Measurements from ENCODE around the gene WDR33.
A peak's percentile ranks its signal among the peaks of the same experiment; 100 is the strongest.

The WDR33 gene

GRCh38 chr2:127695491-127696472 lies 115.2 kb downstream of the WDR33 start:
- DNase-seq (ENCODE audit: low read depth in 2 of 2) = peak in 1 of 2 donors; percentile 36

- no peak for DNase-seq (ENCODE audit: low read depth in 2 of 2)
These were observed 116.0 kb downstream of the WDR33 start for GRCh38 chr2:127694986-127695385.

GRCh38 chr2:127690696-127691095 lies 120.3 kb downstream of the WDR33 start:
- DNase-seq (ENCODE audit: low read depth in 2 of 2) = no peak

- DNase-seq (ENCODE audit: low read depth in 2 of 2) = no peak
These were observed 122.6 kb downstream of the WDR33 start for GRCh38 chr2:127688405-127688804.

- DNase-seq (ENCODE audit: low read depth in 2 of 2) = no peak
These were observed 125.4 kb downstream of the WDR33 start for GRCh38 chr2:127685410-127686080.

GRCh38 chr2:127683757-127684156 lies 127.2 kb downstream of the WDR33 start:
- no peak for DNase-seq (ENCODE audit: low read depth in 2 of 2)

GRCh38 chr2:127683056-127683455 lies 127.9 kb downstream of the WDR33 start:
- DNase-seq (ENCODE audit: low read depth in 2 of 2) = no peak

GRCh38 chr2:127681976-127682857 lies 128.8 kb downstream of the WDR33 start:
- DNase-seq (ENCODE audit: low read depth in 2 of 2) = no peak

GRCh38 chr2:127681288-127681804 lies 129.6 kb downstream of the WDR33 start:
- DNase-seq (ENCODE audit: low read depth in 2 of 2) = no peak

- no peak for DNase-seq (ENCODE audit: low read depth in 2 of 2)
These were observed 130.2 kb downstream of the WDR33 start for GRCh38 chr2:127680706-127681287.

GRCh38 chr2:127679680-127680361 lies 131.2 kb downstream of the WDR33 start:
- DNase-seq (ENCODE audit: low read depth in 2 of 2) = no peak

GRCh38 chr2:127678991-127679390 lies 132.0 kb downstream of the WDR33 start:
- DNase-seq (ENCODE audit: low read depth in 2 of 2) = no peak

GRCh38 chr2:127678531-127678930 lies 132.4 kb downstream of the WDR33 start:
- DNase-seq (ENCODE audit: low read depth in 2 of 2) = no peak

GRCh38 chr2:127676906-127677305 lies 134.1 kb downstream of the WDR33 start:
- no peak for DNase-seq (ENCODE audit: low read depth in 2 of 2)

GRCh38 chr2:127675331-127676261 lies 135.4 kb downstream of the WDR33 start, which contains the start of gene LIMS2:
LIMS2 (minus strand) TSS chr2:127675530; CDS start chr2:127675024, 506 bp downstream.
- no peak for DNase-seq (ENCODE audit: low read depth in 2 of 2)

GRCh38 chr2:127674241-127675209 lies 136.4 kb downstream of the WDR33 start:
- no peak for DNase-seq (ENCODE audit: low read depth in 2 of 2)

- DNase-seq (ENCODE audit: low read depth in 2 of 2) = no peak
These were observed 137.5 kb downstream of the WDR33 start for GRCh38 chr2:127673291-127674069.

All from stimulated activated CD8-positive, alpha-beta memory T cell treated with anti-CD3 and anti-CD28 coated beads, Interleukin-2, amount 100 ng/mL, for 1 hour (primary cell).